Measurements from ENCODE around the gene MB21D2. TPM values are rescaled to one million over a fixed set of nuclear protein-coding genes. Genes with fewer than 3 reads are reported as not detected.

The MB21D2 gene
- total and polyA plus RNA-seq, 2 donors (not counting 1 experiment from before 2014, with no cell fraction given), result 0.03 to 0.20 TPM

- Histone ChIP-seq H3K36me3 (replicated peaks in 1 of 2; ENCODE audit: control extremely low read depth in 1 of 2, control insufficient read depth in 1 of 2, extremely low read depth in 1 of 2, insufficient read depth in 2 of 2, low read length in 1 of 2) (no peaks in the 10 kb centered on the region), H3K27ac (ENCODE audit: low read length in 2 of 2) (no peak overlapping the region), H2AFZ (ENCODE audit: insufficient read depth, low read depth, low read length, poor library complexity, severe bottlenecking) (no peak overlapping the region), H3K27me3 (replicated peaks in 1 of 4; ENCODE audit: control extremely low read depth in 1 of 4, control insufficient read depth in 3 of 4, insufficient read depth in 4 of 4, low read length in 3 of 4) (peaks cover 0 to 38% (median 27%) of the 10 kb centered on the region in 4 experiments), H4K20me1 (ENCODE audit: control insufficient read depth, insufficient read depth, low read length, poor library complexity, severe bottlenecking) (no peaks in the 10 kb centered on the region), H3K9me3 (ENCODE audit: control extremely low read depth in 1 of 3, control insufficient read depth in 2 of 3, insufficient read depth in 1 of 3, low read length in 2 of 3) (peaks cover 0 to 4% (median 0%) of the 10 kb centered on the region in 3 donors), H3K4me1 (ENCODE audit: control insufficient read depth in 2 of 2, insufficient read depth in 2 of 2, low read length in 2 of 2) (peaks cover 13 to 19% of the 10 kb centered on the region in 2 donors), H3K79me2 (ENCODE audit: control insufficient read depth, insufficient read depth, low read length) (no peaks in the 10 kb centered on the region), H3K4me2 (replicated peaks; ENCODE audit: low read depth, low read length, poor library complexity, severe bottlenecking) (no peak overlapping the region), H3K9ac (ENCODE audit: low read length) (no peak overlapping the region), H3K4me3 (ENCODE audit: control extremely low read depth in 1 of 5, extremely low read depth in 1 of 5, insufficient read depth in 1 of 5, low read depth in 2 of 5, low read length in 4 of 5) (no peak overlapping the region)
- POLR2A ChIA-PET, result no interaction called here
- CTCF ChIA-PET, result no interaction called here
- intact Hi-C loops (cut with micrococcal nuclease), result loop anchor here (5.0 kb wide), 1 partner anchor 618 kb away; no protein-coding TSS in a partner anchor
- peaks cover 24% of the 10 kb centered on the region for H3K4me1 Mint-ChIP-seq
- TF ChIP-seq CTCF (IDR thresholded peaks at IDR 0.05), result no peak
- TF ChIP-seq EZH2 (IDR thresholded peaks at IDR 0.05; ENCODE audit: borderline replicate concordance, insufficient read depth, low read depth, low read length, poor library complexity, severe bottlenecking), result no peak
- no peak for ATAC-seq (ENCODE audit: low read depth)
- peaks cover 62% of the 10 kb centered on the region for H3K27me3 Mint-ChIP-seq
- H3K9me3 Mint-ChIP-seq (ENCODE audit: insufficient read depth), result peaks cover 2% of the 10 kb centered on the region
- DNase-seq, result no peak
- WGBS (ENCODE audit: insufficient coverage), result 65% methylated on average over 5 of the region's 10 CpGs
- H3K4me3 Mint-ChIP-seq, result no peak overlapping the region
- H3K27ac Mint-ChIP-seq, result no peak overlapping the region
Observed at GRCh38 chr3:192919901-192920300, 2.2 kb upstream of the MB21D2 start.

GRCh38 chr3:192918275-192918588, 576 bp upstream of the MB21D2 start:
- Histone ChIP-seq H3K4me3 (ENCODE audit: control extremely low read depth in 1 of 5, extremely low read depth in 1 of 5, insufficient read depth in 1 of 5, low read depth in 2 of 5, low read length in 4 of 5) (peak overlapping the region in 4 of 5 experiments; percentile 35 to 46 (median 44)), H3K27me3 (replicated peaks in 1 of 4; ENCODE audit: control extremely low read depth in 1 of 4, control insufficient read depth in 3 of 4, insufficient read depth in 4 of 4, low read length in 3 of 4) (peaks cover 0 to 48% (median 31%) of the 10 kb centered on the region in 4 experiments), H3K4me2 (replicated peaks; ENCODE audit: low read depth, low read length, poor library complexity, severe bottlenecking) (peak overlapping the region; percentile 73), H3K27ac (ENCODE audit: low read length in 2 of 2) (no peak overlapping the region), H4K20me1 (ENCODE audit: control insufficient read depth, insufficient read depth, low read length, poor library complexity, severe bottlenecking) (no peaks in the 10 kb centered on the region), H2AFZ (ENCODE audit: insufficient read depth, low read depth, low read length, poor library complexity, severe bottlenecking) (peak overlapping the region; percentile 66), H3K79me2 (ENCODE audit: control insufficient read depth, insufficient read depth, low read length) (no peaks in the 10 kb centered on the region), H3K36me3 (replicated peaks in 1 of 2; ENCODE audit: control extremely low read depth in 1 of 2, control insufficient read depth in 1 of 2, extremely low read depth in 1 of 2, insufficient read depth in 2 of 2, low read length in 1 of 2) (no peaks in the 10 kb centered on the region), H3K9ac (ENCODE audit: low read length) (peak overlapping the region; percentile 49), H3K4me1 (ENCODE audit: control insufficient read depth in 2 of 2, insufficient read depth in 2 of 2, low read length in 2 of 2) (peaks cover 13 to 19% of the 10 kb centered on the region in 2 donors), H3K9me3 (ENCODE audit: control extremely low read depth in 1 of 3, control insufficient read depth in 2 of 3, insufficient read depth in 1 of 3, low read length in 2 of 3) (peaks cover 0 to 4% (median 1%) of the 10 kb centered on the region in 3 donors)
- intact Hi-C loops (cut with micrococcal nuclease), result no loop called here
- Mint-ChIP-seq H3K27me3 (peaks cover 68% of the 10 kb centered on the region), H3K4me1 (peaks cover 24% of the 10 kb centered on the region), H3K27ac (no peak overlapping the region), H3K9me3 (ENCODE audit: insufficient read depth) (peaks cover 2% of the 10 kb centered on the region), H3K4me3 (peak overlapping the region; percentile 83)
- CTCF ChIA-PET, result no interaction called here
- no peak for ATAC-seq (ENCODE audit: low read depth)
- no peak for TF ChIP-seq CTCF (IDR thresholded peaks at IDR 0.05)
- no peak for TF ChIP-seq EZH2 (IDR thresholded peaks at IDR 0.05; ENCODE audit: borderline replicate concordance, insufficient read depth, low read depth, low read length, poor library complexity, severe bottlenecking)
- POLR2A ChIA-PET, result no interaction called here
- no peak for DNase-seq
- WGBS (ENCODE audit: insufficient coverage), result no CpG with 5 or more reads among the region's 13 CpGs

Measured in B cell (primary cell).